Sigmoid colon (tissue), 7 donors: ENCODE measurements around the gene PNKD. TPM values are rescaled to one million over a fixed set of nuclear protein-coding genes. Genes with fewer than 3 reads are reported as not detected.

Experiments used
- DNase-seq: peaks from one replicate; pipeline ENCODE4 v3.0.0-alpha.2; 2019
- H3K27ac ChIP-seq, 4 donors: fragments of 200-600 bp; sonication (generic); one replicate each; pipeline ENCODE4 v1.5.1; 2016 to 2019; ENCODE audit warnings: mild to moderate bottlenecking in 1 of 4
- H3K27me3 ChIP-seq, 3 donors: fragments of 200-600 bp; sonication (generic); one replicate each; pipeline ENCODE4 v1.5.1; 2019; ENCODE audit warnings: mild to moderate bottlenecking in 1 of 3
- H3K36me3 ChIP-seq, 4 donors: fragments of 200-600 bp; sonication (generic); one replicate each; pipeline ENCODE4 v1.5.1; 2016 to 2019
- H3K4me1 ChIP-seq, 4 donors: fragments of 200-600 bp; sonication (generic); one replicate each; pipeline ENCODE4 v1.5.1; 2017 to 2019
- H3K4me3 ChIP-seq, 4 donors: fragments of 200-600 bp; sonication (generic); one replicate each; pipeline ENCODE4 v1.5.1; 2017 to 2019; ENCODE audit warnings: mild to moderate bottlenecking in 2 of 4, moderate library complexity in 1 of 4
- H3K9me3 ChIP-seq, 4 donors: fragments of 200-600 bp in 3 of 4; sonication (generic) in 3 of 4; one replicate each; pipeline versions ENCODE4 v1.5.1 to v1.6.1; 2013 to 2019
- EP300 ChIP-seq, 4 donors: sonication (generic); formaldehyde crosslinking; IDR thresholded peaks; one replicate each; pipeline ENCODE4 v1.6.1; 2017; ENCODE audit warnings: antibody characterized with exemption in 4 of 4
- POLR2A ChIP-seq, 2 donors: fragments of 450-650 bp; IDR thresholded peaks; one replicate each; pipeline ENCODE4 v1.6.1; 2016; ENCODE audit warnings: antibody characterized with exemption in 2 of 2, mild to moderate bottlenecking in 2 of 2, moderate library complexity in 2 of 2
- POLR2AphosphoS5 ChIP-seq, 4 donors: sonication (generic); formaldehyde crosslinking; IDR thresholded peaks; one replicate each; pipeline ENCODE4 v1.6.1; 2017; ENCODE audit warnings: antibody characterized with exemption in 4 of 4
- WGBS, 2 donors: extraction: QIAGEN DNeasy Blood & Tissue Kit; methylation state at CpG; one replicate each; pipeline ENCODE4 v1.1.7; 2013; 5-methylcytosine and 5-hydroxymethylcytosine counted together
- intact Hi-C: fragments of 100-400 bp; cut with DNase I; formaldehyde crosslinking; loops from one replicate; pipeline ENCODE4 v1.15.1; 2023
- polyA plus RNA-seq, 3 donors: library from polyadenylated mRNA; stranded (reverse); fragments of 200-250 nt; gene quantifications; one replicate each; pipeline ENCODE4 v1.2.3, GENCODE V29; 2013
- total RNA-seq, 4 donors: library from RNA; depleted of rRNA; stranded (reverse); fragments of >200 nt; gene quantifications; one replicate each; pipeline ENCODE4 v1.1.0, GENCODE V29; 2016
- TF ChIP-seq, protein P1 (sequence below), 4 experiments: fragments of 450-650 bp in 3 of 4; fragments of 200-600 bp in 1 of 4; IDR thresholded peaks; one replicate each; pipeline ENCODE4 v1.5.1; 2016 to 2019; ENCODE audit warnings: antibody characterized with exemption in 4 of 4, mild to moderate bottlenecking in 3 of 4, moderate library complexity in 2 of 4
- donor health status: healthy with polysubstance abuse.
- donor health status: Bipolar disorder and iron deficiency.
- donor health status: healthy.

The PNKD gene
- total and polyA plus RNA-seq, 7 donors, result 46.8 to 199 (median 95.1) TPM

DNA sequence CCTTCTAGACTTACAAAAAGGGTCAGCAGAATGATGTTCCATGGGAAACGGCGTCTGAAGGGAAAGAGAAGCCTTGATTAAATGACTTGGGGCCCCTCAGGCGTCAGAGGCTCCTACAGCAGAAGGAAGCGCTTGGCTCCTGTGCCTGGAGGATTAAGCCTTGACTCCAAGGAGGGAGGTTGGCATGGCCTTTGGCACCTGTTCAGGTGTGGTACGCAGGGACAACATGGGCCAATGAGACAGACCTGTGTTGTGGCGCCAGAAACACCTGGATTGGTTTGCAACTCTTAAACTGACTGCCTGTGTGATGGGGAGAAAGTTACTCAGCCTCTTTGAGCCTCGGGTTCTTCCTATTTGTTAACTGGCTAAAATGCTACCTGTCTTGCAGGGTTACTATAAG lies 7.6 kb downstream of the PNKD start:
- H3K27me3 ChIP-seq, result no peaks in the 10 kb centered on the region
- no peaks in the 10 kb centered on the region for H3K9me3 ChIP-seq
- intact Hi-C loops, result no loop called here
- DNase-seq, result no peak
- peak overlapping the region in 3 of 4 donors; percentile 5 to 6 (median 6) for H3K27ac ChIP-seq
- H3K4me3 ChIP-seq, result no peak overlapping the region
- H3K4me1 ChIP-seq, result peaks cover 0 to 37% (median 23%) of the 10 kb centered on the region in 4 donors
- TF ChIP-seq, protein P1, sequence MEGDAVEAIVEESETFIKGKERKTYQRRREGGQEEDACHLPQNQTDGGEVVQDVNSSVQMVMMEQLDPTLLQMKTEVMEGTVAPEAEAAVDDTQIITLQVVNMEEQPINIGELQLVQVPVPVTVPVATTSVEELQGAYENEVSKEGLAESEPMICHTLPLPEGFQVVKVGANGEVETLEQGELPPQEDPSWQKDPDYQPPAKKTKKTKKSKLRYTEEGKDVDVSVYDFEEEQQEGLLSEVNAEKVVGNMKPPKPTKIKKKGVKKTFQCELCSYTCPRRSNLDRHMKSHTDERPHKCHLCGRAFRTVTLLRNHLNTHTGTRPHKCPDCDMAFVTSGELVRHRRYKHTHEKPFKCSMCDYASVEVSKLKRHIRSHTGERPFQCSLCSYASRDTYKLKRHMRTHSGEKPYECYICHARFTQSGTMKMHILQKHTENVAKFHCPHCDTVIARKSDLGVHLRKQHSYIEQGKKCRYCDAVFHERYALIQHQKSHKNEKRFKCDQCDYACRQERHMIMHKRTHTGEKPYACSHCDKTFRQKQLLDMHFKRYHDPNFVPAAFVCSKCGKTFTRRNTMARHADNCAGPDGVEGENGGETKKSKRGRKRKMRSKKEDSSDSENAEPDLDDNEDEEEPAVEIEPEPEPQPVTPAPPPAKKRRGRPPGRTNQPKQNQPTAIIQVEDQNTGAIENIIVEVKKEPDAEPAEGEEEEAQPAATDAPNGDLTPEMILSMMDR (IDR thresholded peaks at IDR 0.05), result no peak
- no peak for TF ChIP-seq EP300 (IDR thresholded peaks at IDR 0.05)
- TF ChIP-seq POLR2AphosphoS5 (IDR thresholded peaks at IDR 0.05), result no peak
- no peak for TF ChIP-seq POLR2A (IDR thresholded peaks at IDR 0.05)
- H3K36me3 ChIP-seq, result peaks cover 61 to 86% (median 78%) of the 10 kb centered on the region in 4 donors
- 86 to 89% methylated on average over 7 of the region's 7 CpGs for WGBS, 2 donors

DNA sequence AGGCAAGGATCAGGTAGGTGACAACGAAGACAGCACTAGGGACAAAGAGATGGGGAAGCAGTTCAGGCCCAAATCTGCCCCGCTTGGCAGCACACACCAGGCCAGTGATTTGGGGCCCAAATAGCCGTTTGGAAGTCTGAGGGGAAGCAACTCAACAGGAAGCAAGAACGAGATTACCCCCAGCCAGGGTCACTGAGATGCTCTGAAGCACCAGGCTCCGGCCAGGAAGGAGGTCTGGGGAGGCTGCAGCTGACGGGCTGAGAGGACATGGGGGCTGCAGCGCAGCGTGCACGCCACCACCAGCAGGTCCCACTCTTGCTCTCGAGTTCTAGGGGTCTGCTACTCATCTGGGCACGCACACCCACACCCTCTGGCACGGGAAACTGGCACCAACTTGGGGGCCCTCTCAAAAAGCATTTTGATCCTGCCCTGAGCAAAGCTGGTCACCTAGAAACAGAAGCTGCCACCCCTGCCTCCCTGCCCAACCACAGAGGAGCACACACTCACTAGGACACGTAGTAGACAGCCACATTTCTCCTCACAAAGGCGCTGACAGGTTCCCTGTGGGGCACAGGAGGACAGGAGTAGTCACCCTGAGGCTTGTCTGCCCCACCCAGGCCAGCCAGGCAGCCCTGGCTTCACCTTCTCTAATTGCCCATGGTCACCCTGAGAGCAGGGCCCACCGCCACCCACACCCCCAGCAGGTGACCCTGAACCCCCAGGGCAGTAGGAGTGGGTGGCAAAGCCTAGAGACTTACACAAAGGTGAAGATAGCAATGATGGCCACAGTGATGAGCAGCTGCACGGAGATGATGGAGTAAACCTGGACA lies 8.4 kb downstream of the PNKD start:
- Histone ChIP-seq H3K4me3 (no peak overlapping the region), H3K27me3 (no peaks in the 10 kb centered on the region), H3K36me3 (peaks cover 61 to 83% (median 76%) of the 10 kb centered on the region in 4 donors), H3K27ac (peak overlapping the region in 1 of 4 donors; percentile 6), H3K9me3 (no peaks in the 10 kb centered on the region), H3K4me1 (peaks cover 0 to 37% (median 28%) of the 10 kb centered on the region in 4 donors)
- intact Hi-C loops, result no loop called here
- TF ChIP-seq POLR2A (IDR thresholded peaks at IDR 0.05), result no peak
- TF ChIP-seq, protein P1 (IDR thresholded peaks at IDR 0.05), result no peak
- no peak for TF ChIP-seq POLR2AphosphoS5 (IDR thresholded peaks at IDR 0.05)
- TF ChIP-seq EP300 (IDR thresholded peaks at IDR 0.05), result no peak
- 84 to 91% methylated on average over 16 of the region's 16 CpGs for WGBS, 2 donors
- DNase-seq, result no peak

DNA sequence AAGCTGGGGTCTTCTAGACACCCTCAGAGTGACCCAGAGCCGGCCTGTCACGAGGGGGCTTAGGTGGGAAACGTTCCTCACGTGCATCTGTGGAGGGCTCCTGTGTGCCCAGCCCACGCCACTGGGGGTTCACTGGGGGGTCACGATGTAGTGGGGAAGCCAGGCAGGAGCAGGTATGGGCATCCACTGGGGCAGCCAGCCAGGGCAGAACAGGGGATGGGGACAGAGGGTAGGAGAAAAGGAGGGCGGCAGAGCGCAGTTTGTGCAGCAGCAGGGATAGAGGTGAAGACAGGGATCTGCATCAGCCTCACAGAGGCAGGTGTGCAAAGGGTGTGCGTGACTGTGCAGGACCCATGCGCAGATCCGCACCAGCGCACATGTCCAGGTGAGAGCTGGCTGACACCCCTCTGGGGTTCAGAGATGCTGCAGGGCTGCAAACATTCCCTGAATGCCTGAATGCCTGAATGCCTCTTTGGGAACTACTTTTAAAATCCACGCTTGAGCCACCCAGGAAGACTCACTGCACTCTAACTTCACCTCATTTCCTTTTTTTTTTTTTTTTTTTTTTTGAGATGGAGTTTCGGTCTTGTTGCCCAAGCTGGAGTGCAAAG lies 10.0 kb downstream of the PNKD start:
- Histone ChIP-seq H3K4me1 (peaks cover 0 to 51% (median 44%) of the 10 kb centered on the region in 4 donors), H3K9me3 (no peaks in the 10 kb centered on the region), H3K27ac (peak overlapping the region in 3 of 4 donors; percentile 30 to 91 (median 39)), H3K4me3 (no peak overlapping the region), H3K27me3 (no peaks in the 10 kb centered on the region), H3K36me3 (peaks cover 45 to 67% (median 60%) of the 10 kb centered on the region in 4 donors)
- no peak for DNase-seq
- intact Hi-C loops, result no loop called here
- TF ChIP-seq, protein P1 (IDR thresholded peaks at IDR 0.05), result no peak
- TF ChIP-seq POLR2AphosphoS5 (IDR thresholded peaks at IDR 0.05), result no peak
- no peak for TF ChIP-seq POLR2A (IDR thresholded peaks at IDR 0.05)
- no peak for TF ChIP-seq EP300 (IDR thresholded peaks at IDR 0.05)
- WGBS, 2 donors, result 95 to 96% methylated on average over 14 of the region's 14 CpGs

DNA sequence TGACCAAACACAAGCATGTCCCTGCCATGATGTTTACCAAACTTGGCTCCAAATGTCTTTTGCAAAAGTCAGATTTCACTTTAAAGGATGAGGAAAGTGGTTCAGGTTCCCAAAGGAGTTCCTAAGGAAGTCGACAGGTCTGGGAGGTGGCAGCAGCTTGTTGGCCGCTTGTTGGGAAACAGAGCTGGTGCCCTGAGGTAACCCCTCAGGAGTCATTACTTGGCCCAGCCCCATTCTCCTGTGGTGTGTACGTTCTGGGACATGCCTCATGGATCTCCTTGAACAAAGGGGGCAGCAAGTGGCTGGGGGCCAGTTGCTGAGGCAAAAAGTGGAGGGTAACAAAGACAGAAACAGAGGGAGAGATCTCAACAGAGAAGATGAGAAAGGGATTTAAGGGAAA lies 11.1 kb downstream of the PNKD start:
- Histone ChIP-seq H3K27ac (peak overlapping the region; percentile 91 to 99 (median 96)), H3K4me1 (peaks cover 0 to 62% (median 55%) of the 10 kb centered on the region in 4 donors), H3K36me3 (peaks cover 34 to 56% (median 49%) of the 10 kb centered on the region in 4 donors), H3K27me3 (no peaks in the 10 kb centered on the region), H3K9me3 (no peaks in the 10 kb centered on the region), H3K4me3 (no peak overlapping the region)
- TF ChIP-seq EP300 (IDR thresholded peaks at IDR 0.05) (no peak), POLR2AphosphoS5 (IDR thresholded peaks at IDR 0.05) (peak in 1 of 4 donors; percentile 14)
- WGBS, 2 donors, result 78 to 85% methylated on average over 3 of the region's 3 CpGs
- intact Hi-C loops, result no loop called here
- DNase-seq, result peak; percentile 83
